Vagina (tissue), 2 donors: ENCODE measurements around the gene SCAANT1.

Source experiments
- CTCF ChIP-seq, 3 experiments: fragments of 450-650 bp in 2 of 3; fragments of 200-600 bp in 1 of 3; sonication (generic) in 1 of 3; IDR thresholded peaks; one replicate each; pipeline ENCODE4 v1.5.1; 2017 to 2019; ENCODE audit warnings: antibody characterized with exemption in 3 of 3, mild to moderate bottlenecking in 2 of 3, moderate library complexity in 2 of 3
- POLR2A ChIP-seq, 2 donors: fragments of 450-650 bp; IDR thresholded peaks; one replicate each; pipeline ENCODE4 v1.6.1; 2017; ENCODE audit warnings: antibody characterized with exemption in 2 of 2, mild to moderate bottlenecking in 2 of 2, moderate library complexity in 2 of 2
- POLR2AphosphoS5 ChIP-seq, 2 donors: sonication (generic); formaldehyde crosslinking; IDR thresholded peaks; one replicate each; pipeline ENCODE4 v1.9.0; 2017; ENCODE audit warnings: antibody characterized with exemption in 2 of 2, mild to moderate bottlenecking in 2 of 2, low read depth in 1 of 2; ENCODE audit not compliant: insufficient read depth in 1 of 2

GRCh38 chr3:63895422-63896189 lies 16.6 kb downstream of the SCAANT1 start:
- TF ChIP-seq CTCF (IDR thresholded peaks at IDR 0.05) (no peak), POLR2A (IDR thresholded peaks at IDR 0.05) (no peak), POLR2AphosphoS5 (IDR thresholded peaks at IDR 0.05; ENCODE audit: insufficient read depth in 1 of 2, low read depth in 1 of 2) (no peak)
